Kidney (tissue), 14 donors: ENCODE measurements around the gene TCP11. TPM values are rescaled to one million over a fixed set of nuclear protein-coding genes. Genes with fewer than 3 reads are reported as not detected.

Experiments used
- DNase-seq, 5 donors: peaks; one replicate each; pipeline ENCODE4 v3.0.0-alpha.2; 2013 to 2020
- FAIRE-seq: peaks from 2 replicates; lab custom pipeline; 2012; peaks lifted over from hg19 to GRCh38; lab: Jason Lieb, UNC
- H3K27ac ChIP-seq, 2 donors: one replicate each; pipeline ENCODE4 v1.7.0; 2013; ENCODE audit warnings: low read depth in 2 of 2, low read length in 2 of 2, inconsistent platforms in 1 of 2
- H3K27me3 ChIP-seq: one replicate; pipeline ENCODE4 v1.7.1; 2013; ENCODE audit warnings: low read length, inconsistent platforms; ENCODE audit not compliant: control insufficient read depth, insufficient read depth
- H3K36me3 ChIP-seq, 3 donors: one replicate each; pipeline versions ENCODE4 v1.7.0 to v1.7.1; 2013; ENCODE audit warnings: low read length in 3 of 3, control low read depth in 1 of 3, inconsistent platforms in 1 of 3; ENCODE audit not compliant: insufficient read depth in 3 of 3, control insufficient read depth in 2 of 3
- H3K4me1 ChIP-seq, 3 donors: one replicate each; pipeline versions ENCODE4 v1.7.0 to v1.7.1; 2013; ENCODE audit warnings: low read length in 3 of 3, inconsistent platforms in 1 of 3, low read depth in 1 of 3; ENCODE audit not compliant: control insufficient read depth in 2 of 3, insufficient read depth in 2 of 3
- H3K4me3 ChIP-seq, 3 donors: one replicate each; pipeline versions ENCODE4 v1.7.0 to v1.8.1; 2013; ENCODE audit warnings: low read length in 3 of 3, control low read depth in 1 of 3, inconsistent platforms in 1 of 3
- H3K9ac ChIP-seq, 3 donors: one replicate each; pipeline versions ENCODE4 v1.7.0 to v1.7.1; 2013; ENCODE audit warnings: low read length in 3 of 3, control low read depth in 1 of 3, inconsistent platforms in 1 of 3
- H3K9me3 ChIP-seq, 3 donors: one replicate each; pipeline versions ENCODE4 v1.7.0 to v1.7.1; 2013; ENCODE audit warnings: low read length in 3 of 3, control low read depth in 1 of 3, inconsistent platforms in 1 of 3; ENCODE audit not compliant: control insufficient read depth in 2 of 3, insufficient read depth in 1 of 3
- CTCF ChIP-seq: IDR thresholded peaks from 3 replicates; pipeline ENCODE4 v1.5.1; 2012; ENCODE audit warnings: mild to moderate bottlenecking, moderate library complexity, borderline replicate concordance; ENCODE audit not compliant: insufficient read depth; ENCODE audit errors: extremely low read depth
- intact Hi-C: fragments of 100-400 bp; cut with DNase I; formaldehyde crosslinking; loops from one replicate; pipeline ENCODE4 v1.11.1; 2022
- polyA plus RNA-seq: library from polyadenylated mRNA; stranded (reverse); fragments of 350-450 nt; fragmentation: Illumina TruSeq; extraction: RNeasy Lipid Tissue Mini Kit (QIAGEN cat#74804); gene quantifications from one replicate; pipeline ENCODE4 v1.2.3, GENCODE V29; 2014; ENCODE audit warnings: low read depth, low replicate concordance; ENCODE audit not compliant: insufficient read depth
- total RNA-seq: library from RNA; stranded (reverse); fragmentation: NEBNext Ultra II Directional; extraction: Animal tissue kit (Norgen Biotek cat#: 25700); gene quantifications from one replicate; pipeline ENCODE4 v1.2.1, GENCODE V29; 2021
- donor health status: control.
- donor health status: control.
- donor health status: control.
- donor health status: control.
- donor health status: control.
- donor health status: DM: yes; HTN: yes; CAD: no.
- donor health status: Normal renal cell carcinoma (clear cell type).

Gene TCP11
- total and polyA plus RNA-seq, 2 donors from 2014 or later = 0.41 to 0.50 TPM

DNA sequence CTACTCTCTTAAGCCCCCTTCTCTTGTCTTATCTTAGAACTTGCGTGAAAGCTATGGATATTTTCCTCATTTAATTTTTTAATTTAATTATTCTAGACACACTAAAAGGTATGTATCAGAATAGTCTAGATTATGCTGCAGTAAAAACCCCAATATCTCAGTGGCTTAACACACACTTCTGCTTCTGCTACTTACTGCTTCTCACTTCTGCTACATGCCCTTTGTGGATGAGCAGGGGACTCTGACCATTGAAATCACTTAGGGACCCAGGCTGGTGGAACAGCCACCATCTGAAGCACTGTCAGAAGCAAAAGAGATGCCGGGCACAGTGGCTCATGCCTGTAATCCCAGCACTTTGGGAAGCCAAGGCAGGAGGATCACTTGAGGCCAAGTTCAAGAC, 45.4 kb upstream of the TCP11 start:
- no peak overlapping the region for H3K4me3 ChIP-seq
- no peak for TF ChIP-seq CTCF
- intact Hi-C loops = no loop called here
- H3K27ac ChIP-seq = no peak overlapping the region
- H3K9ac ChIP-seq = no peak overlapping the region
- H3K36me3 ChIP-seq = no peaks in the 10 kb centered on the region
- no peaks in the 10 kb centered on the region for H3K9me3 ChIP-seq
- no peaks in the 10 kb centered on the region for H3K27me3 ChIP-seq
- peaks cover 0 to 3% (median under 1%) of the 10 kb centered on the region in 3 donors for H3K4me1 ChIP-seq
- no peak for DNase-seq
- no peak for FAIRE-seq

DNA sequence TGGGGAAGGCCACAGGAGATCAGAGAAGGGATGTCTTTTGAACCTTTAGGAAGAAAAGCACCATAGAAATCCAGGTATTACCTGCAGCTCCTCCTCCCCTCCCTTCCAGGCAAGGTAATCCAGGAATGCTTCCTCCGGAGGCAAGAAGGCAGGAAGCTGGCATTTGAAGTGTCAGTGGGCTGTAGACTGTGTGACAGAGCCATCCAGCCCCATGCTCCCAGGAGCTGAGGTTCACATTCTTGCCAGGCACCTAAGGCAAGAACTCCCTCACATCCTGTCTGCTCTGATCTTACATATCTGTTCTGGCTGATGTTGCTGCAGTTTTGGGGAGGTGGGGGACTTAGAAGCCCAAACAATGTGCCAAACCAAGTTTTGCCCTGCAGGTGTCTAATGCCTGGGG, 44.8 kb upstream of the TCP11 start:
- Histone ChIP-seq H3K9me3 (no peaks in the 10 kb centered on the region), H3K9ac (no peak overlapping the region), H3K27ac (no peak overlapping the region), H3K36me3 (no peaks in the 10 kb centered on the region), H3K4me3 (no peak overlapping the region), H3K27me3 (no peaks in the 10 kb centered on the region), H3K4me1 (peaks cover 0 to 6% (median 3%) of the 10 kb centered on the region in 3 donors)
- intact Hi-C loops = no loop called here
- TF ChIP-seq CTCF = no peak
- DNase-seq (no peak), FAIRE-seq (no peak)

- intact Hi-C loops = no loop called here
- Histone ChIP-seq H3K9me3 (no peaks in the 10 kb centered on the region), H3K27ac (no peak overlapping the region), H3K4me3 (no peak overlapping the region), H3K4me1 (peaks cover 0 to 8% (median 3%) of the 10 kb centered on the region in 3 donors), H3K9ac (no peak overlapping the region), H3K27me3 (no peaks in the 10 kb centered on the region), H3K36me3 (no peaks in the 10 kb centered on the region)
- no peak for TF ChIP-seq CTCF
- DNase-seq (peak in 1 of 5 donors; percentile 65), FAIRE-seq (no peak)
Observed at GRCh38 chr6:35185302-35185681, 44.2 kb upstream of the TCP11 start.

GRCh38 chr6:35184580-35185301, 43.6 kb upstream of the TCP11 start:
- Histone ChIP-seq H3K36me3 (no peaks in the 10 kb centered on the region), H3K9ac (no peak overlapping the region), H3K4me3 (no peak overlapping the region), H3K27me3 (no peaks in the 10 kb centered on the region), H3K9me3 (no peaks in the 10 kb centered on the region), H3K27ac (no peak overlapping the region), H3K4me1 (peaks cover 0 to 8% (median 5%) of the 10 kb centered on the region in 3 donors)
- intact Hi-C loops = no loop called here
- no peak for DNase-seq
- no peak for TF ChIP-seq CTCF
- FAIRE-seq = no peak
